Parathyroid adenoma (tissue), 2 donors: Measurements from ENCODE around the gene SUMO3.

Experiments used
- H2AFZ ChIP-seq: fragments of 300-600 bp; sonication (generic); one replicate; pipeline ENCODE4 v1.7.0; 2017; ENCODE audit warnings: antibody characterized with exemption, mild to moderate bottlenecking
- H3K27ac ChIP-seq: fragments of 300-600 bp; sonication (generic); one replicate; pipeline ENCODE4 v1.7.0; 2017
- H3K27me3 ChIP-seq: fragments of 300-600 bp; sonication (generic); one replicate; pipeline ENCODE4 v1.7.0; 2017; ENCODE audit warnings: low read length; ENCODE audit not compliant: control insufficient read depth, insufficient read depth
- H3K36me3 ChIP-seq: fragments of 300-600 bp; sonication (generic); one replicate; pipeline ENCODE4 v1.7.0; 2017; ENCODE audit warnings: low read length; ENCODE audit not compliant: control insufficient read depth, insufficient read depth
- H3K4me1 ChIP-seq: fragments of 300-600 bp; sonication (generic); one replicate; pipeline ENCODE4 v1.7.0; 2017; ENCODE audit warnings: control low read depth
- H3K4me2 ChIP-seq: fragments of 300-600 bp; sonication (generic); one replicate; pipeline ENCODE4 v1.7.0; 2017; ENCODE audit warnings: low read length
- H3K4me3 ChIP-seq: fragments of 300-600 bp; sonication (generic); one replicate; pipeline ENCODE4 v1.7.0; 2017; ENCODE audit warnings: low read depth, low read length
- H3K79me2 ChIP-seq: fragments of 300-600 bp; sonication (generic); one replicate; pipeline ENCODE4 v1.7.0; 2017; ENCODE audit warnings: control low read depth
- H3K9ac ChIP-seq: fragments of 300-600 bp; sonication (generic); one replicate; pipeline ENCODE4 v1.7.0; 2017; ENCODE audit warnings: mild to moderate bottlenecking
- H3K9me3 ChIP-seq: fragments of 300-600 bp; sonication (generic); one replicate; pipeline ENCODE4 v1.7.0; 2017; ENCODE audit warnings: low read length; ENCODE audit not compliant: control insufficient read depth
- TF ChIP-seq, protein P1 (sequence below): fragments of 300-600 bp; sonication (generic); IDR thresholded peaks from one replicate; pipeline ENCODE4 v1.7.0; 2017; ENCODE audit warnings: antibody characterized with exemption, mild to moderate bottlenecking
- donor health status: primary hyperparathyroidism.

Gene SUMO3

GRCh38 chr21:44758141-44758561 is 59.7 kb downstream of the SUMO3 start:
- H2AFZ ChIP-seq, result no peak overlapping the region
- no peak overlapping the region for H3K9ac ChIP-seq
- no peak overlapping the region for H3K4me3 ChIP-seq
- H3K9me3 ChIP-seq, result no peaks in the 10 kb centered on the region
- H3K27ac ChIP-seq, result no peak overlapping the region
- TF ChIP-seq, protein P1, sequence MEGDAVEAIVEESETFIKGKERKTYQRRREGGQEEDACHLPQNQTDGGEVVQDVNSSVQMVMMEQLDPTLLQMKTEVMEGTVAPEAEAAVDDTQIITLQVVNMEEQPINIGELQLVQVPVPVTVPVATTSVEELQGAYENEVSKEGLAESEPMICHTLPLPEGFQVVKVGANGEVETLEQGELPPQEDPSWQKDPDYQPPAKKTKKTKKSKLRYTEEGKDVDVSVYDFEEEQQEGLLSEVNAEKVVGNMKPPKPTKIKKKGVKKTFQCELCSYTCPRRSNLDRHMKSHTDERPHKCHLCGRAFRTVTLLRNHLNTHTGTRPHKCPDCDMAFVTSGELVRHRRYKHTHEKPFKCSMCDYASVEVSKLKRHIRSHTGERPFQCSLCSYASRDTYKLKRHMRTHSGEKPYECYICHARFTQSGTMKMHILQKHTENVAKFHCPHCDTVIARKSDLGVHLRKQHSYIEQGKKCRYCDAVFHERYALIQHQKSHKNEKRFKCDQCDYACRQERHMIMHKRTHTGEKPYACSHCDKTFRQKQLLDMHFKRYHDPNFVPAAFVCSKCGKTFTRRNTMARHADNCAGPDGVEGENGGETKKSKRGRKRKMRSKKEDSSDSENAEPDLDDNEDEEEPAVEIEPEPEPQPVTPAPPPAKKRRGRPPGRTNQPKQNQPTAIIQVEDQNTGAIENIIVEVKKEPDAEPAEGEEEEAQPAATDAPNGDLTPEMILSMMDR, result no peak
- H3K79me2 ChIP-seq, result no peaks in the 10 kb centered on the region
- no peaks in the 10 kb centered on the region for H3K27me3 ChIP-seq
- no peaks in the 10 kb centered on the region for H3K4me1 ChIP-seq
- no peaks in the 10 kb centered on the region for H3K36me3 ChIP-seq
- no peak overlapping the region for H3K4me2 ChIP-seq

DNA sequence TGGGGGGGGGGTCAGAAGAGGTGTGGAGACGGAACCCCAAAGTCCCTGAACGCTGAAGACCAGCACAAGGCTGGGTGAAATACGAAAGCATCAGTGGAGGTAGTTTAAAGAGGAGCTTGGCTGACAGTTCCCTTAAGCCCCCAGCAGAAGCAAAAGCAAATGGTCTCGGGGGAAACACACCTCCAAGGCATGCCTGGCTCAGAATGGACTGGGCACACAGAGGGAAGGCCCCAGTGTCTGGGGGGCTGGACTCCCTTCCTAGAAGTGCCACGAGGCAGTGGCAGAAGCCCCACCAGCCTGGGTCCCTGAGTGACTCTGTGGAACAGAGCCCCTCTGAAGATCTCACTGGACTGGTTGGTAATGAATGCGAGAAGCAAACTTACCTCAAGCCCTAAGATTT is 60.1 kb downstream of the SUMO3 start:
- Histone ChIP-seq H3K27ac (no peak overlapping the region), H3K4me1 (no peaks in the 10 kb centered on the region)

GRCh38 chr21:44756423-44757185 is 61.3 kb downstream of the SUMO3 start:
- H2AFZ ChIP-seq, result no peak overlapping the region
- H3K36me3 ChIP-seq, result no peaks in the 10 kb centered on the region
- no peaks in the 10 kb centered on the region for H3K4me1 ChIP-seq
- no peaks in the 10 kb centered on the region for H3K79me2 ChIP-seq
- no peak overlapping the region for H3K9ac ChIP-seq
- no peak overlapping the region for H3K4me2 ChIP-seq
- H3K4me3 ChIP-seq, result no peak overlapping the region
- TF ChIP-seq, protein P1, result no peak
- H3K27me3 ChIP-seq, result no peaks in the 10 kb centered on the region
- H3K27ac ChIP-seq, result no peak overlapping the region
- no peaks in the 10 kb centered on the region for H3K9me3 ChIP-seq

More for the DNA sequence above, 60.1 kb downstream of the SUMO3 start:
- TF ChIP-seq, protein P1, result no peak
- Histone ChIP-seq H3K36me3 (no peaks in the 10 kb centered on the region), H3K9ac (no peak overlapping the region), H3K27me3 (no peaks in the 10 kb centered on the region), H3K79me2 (no peaks in the 10 kb centered on the region), H3K4me3 (no peak overlapping the region), H2AFZ (no peak overlapping the region), H3K4me2 (no peak overlapping the region), H3K9me3 (no peaks in the 10 kb centered on the region)
